ENCODE data around the gene AFDN.

GRCh38 chr6:167840526-167841179 is 13.9 kb downstream of the AFDN start:
- no peak for TF ChIP-seq EZH2 (IDR thresholded peaks at IDR 0.05; ENCODE audit: borderline replicate concordance, low read depth, low read length, severe bottlenecking)
- no peak for TF ChIP-seq CTCF (IDR thresholded peaks at IDR 0.05; ENCODE audit: borderline replicate concordance, extremely low read depth, low read length, poor library complexity, severe bottlenecking)

All from DND-41 (cell line).